GM19395 (cell line): ENCODE results near the gene RNLS.

Experiments
- ATAC-seq: cut with Tn5 transposase; IDR thresholded peaks from one replicate; pipeline ENCODE4 v1.9.1; 2021; ENCODE audit warnings: mild to moderate bottlenecking, moderate library complexity; ENCODE audit not compliant: unreplicated experiment

RNLS gene

DNA sequence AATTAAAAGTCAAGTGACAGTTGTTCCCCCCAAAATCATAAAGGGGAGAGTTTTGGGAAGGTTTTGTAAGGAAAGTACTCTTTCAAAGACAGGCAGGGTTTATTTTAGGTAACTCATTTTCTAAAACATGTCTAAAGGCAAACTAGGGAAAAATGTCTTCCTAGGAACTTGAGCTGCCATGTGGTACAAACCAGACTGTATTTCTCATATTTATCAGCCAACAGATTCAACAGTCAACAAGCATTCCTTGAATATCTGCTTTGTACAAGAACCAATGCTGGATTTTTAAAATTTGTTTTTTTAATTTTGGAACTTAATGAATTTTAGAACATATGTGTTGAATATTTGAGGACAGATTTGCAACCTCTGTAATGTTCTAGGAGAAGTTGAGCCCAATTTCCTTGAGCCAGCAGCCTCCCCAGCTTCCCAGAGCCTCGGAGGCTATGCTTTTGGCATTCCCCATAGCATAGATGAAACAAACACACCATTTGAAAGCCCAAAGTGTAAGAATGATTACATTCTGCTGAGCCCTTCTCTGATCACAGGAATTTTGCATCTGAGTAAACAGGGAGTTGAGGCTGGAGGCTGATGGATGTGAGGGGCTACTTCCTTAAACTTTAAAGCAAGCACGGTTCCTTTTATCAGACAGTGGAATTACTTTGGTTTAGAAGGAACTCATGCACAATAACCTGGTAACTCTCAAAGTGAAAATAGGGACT lies 345.1 kb downstream of the RNLS start:
- ATAC-seq: no peak

DNA sequence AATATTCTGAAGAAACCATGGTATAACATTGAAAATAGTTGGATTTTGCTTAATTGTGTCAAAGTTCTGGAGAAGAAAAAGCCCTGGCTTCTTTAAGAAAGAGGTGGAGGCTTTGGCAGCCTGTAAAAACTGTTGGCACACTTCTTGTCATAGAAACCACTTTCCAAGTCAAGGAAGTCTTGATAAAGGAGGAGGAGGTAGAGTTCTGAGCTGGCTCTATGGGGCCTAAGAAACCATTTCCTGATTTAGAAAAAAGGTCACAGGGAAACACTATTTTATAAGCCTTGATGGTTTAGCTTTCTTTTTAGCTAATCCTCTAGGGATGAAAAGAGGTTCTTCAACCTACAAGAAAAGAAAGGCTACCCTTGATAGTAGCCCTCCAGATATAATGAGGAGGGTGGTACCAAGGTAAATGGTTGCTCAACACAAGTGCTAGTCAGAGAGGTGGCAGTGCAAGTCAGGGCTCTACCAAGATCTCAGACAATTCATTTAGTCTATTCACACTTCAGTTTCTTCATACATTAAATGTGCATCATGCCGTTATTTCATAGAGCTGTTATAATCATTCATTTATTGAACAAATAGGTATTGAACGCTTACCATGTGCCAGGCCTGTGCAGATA lies 346.9 kb downstream of the RNLS start:
- ATAC-seq: no peak

DNA sequence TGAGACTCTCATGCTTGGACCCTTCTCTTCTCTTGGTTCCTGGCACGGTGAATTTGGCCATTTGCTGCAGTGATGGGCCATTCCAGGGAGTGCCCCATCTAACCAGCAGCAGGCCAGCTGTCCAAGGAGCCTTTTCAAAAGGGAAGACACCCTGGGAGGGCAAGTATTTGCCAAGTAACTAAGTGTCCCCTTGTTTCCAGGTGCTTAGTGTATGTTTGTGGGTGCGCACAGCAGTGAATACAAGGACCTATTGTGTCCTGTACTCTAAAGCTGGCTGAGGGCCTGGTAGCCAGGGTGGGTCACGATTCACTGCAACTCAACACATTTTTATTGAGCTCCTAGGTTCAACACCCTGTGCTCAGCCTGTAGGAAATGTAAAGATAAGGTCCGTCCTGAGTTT lies 348.8 kb downstream of the RNLS start:
- no peak for ATAC-seq

DNA sequence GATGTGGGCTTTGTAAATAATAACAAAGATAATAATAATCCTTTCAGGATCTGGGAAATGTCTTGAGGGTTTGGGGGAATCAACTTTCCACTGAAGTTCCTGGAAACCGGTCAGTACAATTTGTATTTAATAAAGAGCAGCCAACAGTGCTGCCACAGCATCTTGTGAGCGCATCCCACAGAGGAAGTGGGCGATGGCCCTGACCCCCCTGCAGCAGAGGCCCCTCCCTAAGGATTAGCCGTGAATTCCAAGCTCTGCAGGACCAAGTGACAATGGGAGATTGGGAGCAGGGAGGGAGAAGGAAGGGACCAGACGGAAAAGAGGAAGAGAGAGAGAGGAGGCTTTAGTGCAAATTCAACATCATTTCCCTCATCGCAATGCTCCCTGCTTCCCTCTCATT lies 349.2 kb downstream of the RNLS start:
- no peak for ATAC-seq

DNA sequence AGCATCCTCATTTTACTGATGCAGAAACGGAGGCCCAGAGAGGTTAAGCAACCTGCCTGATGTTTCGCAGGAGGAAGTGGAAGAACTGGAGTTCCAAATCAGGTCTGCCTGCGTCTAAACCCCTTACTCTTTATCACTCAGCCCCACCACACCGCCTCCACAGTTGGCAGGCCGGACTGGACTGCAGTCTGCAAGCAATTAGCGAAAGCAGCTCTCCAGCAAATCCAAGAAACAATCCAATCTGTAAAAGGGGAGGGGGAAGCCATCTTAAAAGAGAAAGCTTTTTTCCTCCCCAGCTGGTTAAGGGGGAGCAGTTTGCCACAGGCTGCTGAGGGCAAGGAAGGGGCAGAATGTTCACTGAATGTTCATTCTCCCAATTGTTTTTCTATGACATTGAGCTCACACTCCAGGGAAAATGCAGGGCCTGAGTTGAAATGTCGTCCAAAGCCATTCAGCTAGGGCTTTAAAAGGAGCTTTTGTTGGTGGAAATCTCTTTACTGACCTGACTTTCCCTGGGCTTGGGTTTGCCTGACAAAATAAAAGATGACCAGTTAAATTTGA lies 350.1 kb downstream of the RNLS start:
- ATAC-seq: no peak

DNA sequence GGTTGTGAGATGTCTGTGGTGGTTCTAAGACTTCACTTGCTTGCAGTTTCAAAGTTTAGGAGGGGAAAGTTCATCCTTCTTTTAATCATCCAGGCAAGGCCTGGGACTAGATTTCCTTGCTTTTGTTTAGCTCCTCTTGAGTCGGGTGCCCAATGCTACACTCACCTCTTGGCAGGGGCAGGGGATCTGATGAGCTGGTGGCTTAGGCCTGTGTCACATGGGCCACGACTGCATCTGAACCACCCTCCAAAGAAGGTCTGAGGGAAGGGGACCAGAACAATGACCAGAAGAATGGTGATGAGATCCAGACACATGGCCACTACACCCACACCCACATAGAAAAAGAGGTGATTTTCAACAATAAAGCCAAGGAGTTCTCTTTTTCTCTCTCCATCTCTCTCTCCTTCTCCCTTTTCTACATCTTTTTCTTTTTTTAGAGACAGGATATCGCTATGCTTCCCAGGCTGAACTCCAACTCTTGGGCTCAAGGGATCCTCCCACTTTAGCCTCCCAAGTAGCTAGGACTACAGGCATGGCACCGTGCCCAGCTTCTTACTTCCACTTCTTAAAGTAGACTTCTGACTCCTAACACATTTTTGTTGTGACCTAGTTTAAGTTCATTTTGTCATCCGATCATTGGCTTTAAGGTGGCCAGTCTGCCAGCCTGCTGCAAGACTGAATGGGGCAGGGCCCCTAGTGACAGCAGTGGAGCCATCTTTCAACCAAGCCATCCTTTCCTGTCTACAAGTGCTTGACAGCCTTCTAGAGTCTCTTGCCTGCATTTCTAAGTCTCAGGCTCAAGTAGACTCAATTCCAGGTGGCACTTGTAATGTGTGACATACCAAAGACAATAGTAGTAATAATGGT lies 350.9 kb downstream of the RNLS start:
- no peak for ATAC-seq

DNA sequence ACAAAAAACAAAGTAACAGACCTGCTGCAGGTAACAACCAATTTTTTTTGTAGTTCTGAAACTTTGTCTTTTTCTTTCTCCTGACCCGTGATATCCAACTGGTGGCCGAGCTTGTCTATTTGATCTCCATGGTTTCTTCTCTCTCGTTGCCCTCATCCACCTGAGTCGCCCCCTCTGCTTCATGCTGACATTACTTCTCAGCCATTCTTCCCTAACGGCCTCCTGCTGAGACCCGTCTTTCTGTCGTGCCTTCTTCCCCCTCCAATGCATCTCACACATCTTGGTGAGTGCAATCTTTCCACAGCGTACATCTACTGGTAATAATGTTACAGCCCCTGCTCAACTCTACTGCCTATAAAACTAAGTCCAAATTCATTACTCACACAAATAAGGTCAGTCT lies 352.9 kb downstream of the RNLS start:
- ATAC-seq: no peak

DNA sequence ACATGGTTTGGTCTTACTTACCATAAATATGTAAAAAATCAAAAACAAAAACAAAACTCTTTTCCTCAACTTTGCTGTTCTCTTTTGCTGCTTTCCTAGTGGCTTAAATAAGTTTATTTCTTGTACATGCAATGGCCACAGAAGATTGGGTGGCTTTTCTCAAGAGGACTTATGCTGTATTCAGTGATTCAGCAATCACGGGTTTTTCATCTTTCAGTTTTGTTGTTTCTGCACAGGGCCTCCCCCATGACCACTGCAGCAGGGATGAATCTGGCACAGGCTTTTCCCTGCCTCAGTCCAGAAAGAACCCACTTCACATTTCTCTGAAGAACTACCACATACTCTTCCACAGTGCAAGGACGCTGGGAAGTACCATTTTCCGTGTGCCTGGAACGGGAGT lies 355.0 kb downstream of the RNLS start:
- no peak for ATAC-seq

DNA sequence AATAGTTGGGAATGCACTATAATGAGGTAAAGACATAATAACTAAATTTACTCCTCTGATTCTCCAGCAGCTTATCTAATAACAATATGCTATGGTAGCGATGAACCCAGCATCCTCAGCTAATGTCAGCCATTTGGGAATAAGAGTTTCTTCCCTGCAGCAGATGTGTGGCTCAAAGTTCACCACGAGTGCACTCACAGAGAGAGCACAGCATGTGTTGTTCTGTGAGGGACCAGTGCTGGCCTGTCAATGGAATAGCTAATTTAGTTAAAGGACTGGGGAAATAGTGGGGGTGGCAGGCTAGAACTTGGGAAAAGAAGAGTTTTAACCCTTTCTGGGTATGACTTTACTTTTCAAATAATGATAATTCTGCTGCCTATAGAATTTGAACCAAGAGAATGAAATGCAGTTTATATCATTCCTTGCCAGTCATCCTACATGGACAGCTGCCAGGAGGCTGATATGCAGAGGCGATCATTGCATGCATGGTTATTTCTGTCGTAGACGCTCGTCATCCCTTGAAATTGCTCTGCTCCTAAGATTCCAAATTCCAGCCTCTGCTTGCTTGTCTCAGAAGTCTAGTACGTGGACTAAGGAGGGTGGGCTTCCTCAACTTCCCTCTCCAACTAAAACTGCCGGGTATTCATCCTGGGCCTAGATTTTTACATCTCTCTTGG lies 355.6 kb downstream of the RNLS start:
- no peak for ATAC-seq

DNA sequence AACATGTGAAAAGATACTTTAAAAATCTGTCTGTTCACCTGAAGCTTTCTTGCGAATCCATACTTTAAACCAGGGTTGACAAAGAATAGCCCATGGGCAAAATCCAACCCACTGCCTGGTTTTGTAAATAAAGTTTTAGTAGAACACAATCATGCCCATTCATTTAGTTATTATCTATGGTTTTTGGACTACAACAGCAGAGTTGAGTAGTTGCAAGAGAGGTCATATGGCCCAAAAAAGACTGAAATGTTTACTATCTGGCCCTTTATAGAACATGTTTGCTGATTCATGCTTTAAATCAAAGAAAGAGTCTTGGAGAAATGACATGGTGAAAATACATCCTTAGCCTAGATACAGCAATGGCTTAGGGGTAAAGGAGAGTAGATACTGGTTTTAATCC lies 356.2 kb downstream of the RNLS start:
- no peak for ATAC-seq

DNA sequence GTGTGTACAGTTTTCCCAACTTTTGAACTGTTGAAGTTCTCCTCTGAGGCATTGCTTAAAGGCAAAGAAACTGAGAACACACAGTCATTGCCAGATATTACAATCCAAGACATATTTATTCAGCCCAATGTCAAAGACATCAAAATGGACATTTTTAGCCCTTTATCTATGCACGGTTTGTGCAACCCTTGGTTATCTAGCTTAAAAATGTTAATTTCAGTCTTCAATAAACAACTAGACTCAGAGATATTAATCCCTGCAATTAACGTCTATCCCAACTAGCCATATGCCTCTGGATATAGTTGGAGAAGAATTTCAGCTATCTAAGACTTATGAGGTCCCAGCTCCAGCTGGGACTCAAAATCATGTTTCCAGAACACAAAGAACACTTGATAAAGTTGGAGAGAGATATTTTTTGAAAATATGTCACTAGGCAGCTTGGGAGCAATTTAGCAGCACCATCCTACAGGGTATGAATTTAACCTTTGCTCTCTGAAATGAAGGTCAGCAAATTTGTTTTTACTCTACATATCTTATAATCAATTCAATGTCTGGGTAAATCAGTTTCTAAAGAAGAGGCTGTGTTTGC lies 357.0 kb downstream of the RNLS start:
- no peak for ATAC-seq
